Kasumi-1 (cell line): ENCODE measurements around the gene RPS6KA5.
"Not testable (repeated sequence)": the region's sequence is repeated elsewhere in the genome, so short reads cannot be mapped to it uniquely, and the experiment has no call there.

Source experiments
- DNase-seq, 2 experiments: peaks; one replicate each; lab custom pipeline; 2025; lab: John Stamatoyannopoulos, UW

The RPS6KA5 gene

GRCh38 chr14:90870950-90871604 lies 189.4 kb downstream of the RPS6KA5 start:
- DNase-seq: no peak

DNA sequence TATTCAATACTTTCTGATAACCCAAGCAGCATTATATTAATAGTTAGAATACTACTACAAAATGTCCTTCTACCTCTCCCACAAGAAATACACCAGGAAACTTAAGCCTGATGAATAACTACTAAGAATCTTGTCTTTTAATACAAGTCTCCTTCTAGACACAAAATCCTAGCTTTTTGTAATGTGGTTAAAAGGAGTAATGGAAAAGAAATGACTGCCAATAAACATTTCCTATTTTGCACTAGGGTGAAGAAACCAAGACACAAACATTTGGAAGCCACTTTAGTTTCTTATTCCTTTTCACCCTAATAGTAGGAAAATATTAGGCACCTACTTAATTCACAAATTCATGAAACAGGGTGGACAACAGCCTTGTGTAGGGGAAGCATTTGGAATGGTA lies 192.9 kb downstream of the RPS6KA5 start:
- DNase-seq: no peak

DNA sequence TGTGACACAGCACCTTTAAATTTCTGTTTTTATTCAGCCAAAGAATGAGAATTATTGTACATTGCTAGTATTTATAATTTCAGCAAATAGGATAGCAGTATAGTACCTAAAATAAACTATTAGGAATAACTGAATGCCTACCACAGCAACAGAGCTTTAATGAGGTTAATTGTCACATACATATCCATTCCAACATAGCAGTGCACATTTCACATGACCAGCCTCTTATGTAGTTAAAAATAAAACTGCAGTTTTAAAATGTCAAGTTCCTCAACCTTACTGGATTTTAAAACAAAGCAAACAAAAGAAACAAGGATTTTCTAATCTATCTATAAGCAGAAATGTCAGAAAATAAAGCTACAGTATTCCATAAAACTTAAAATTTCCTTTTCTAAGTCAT lies 193.6 kb downstream of the RPS6KA5 start:
- no peak for DNase-seq

- DNase-seq: no peak
Observed at GRCh38 chr14:90864741-90865140, 195.7 kb downstream of the RPS6KA5 start.

- peak in 1 of 2 experiments; percentile 31 for DNase-seq
Observed at GRCh38 chr14:90858511-90858910, 201.9 kb downstream of the RPS6KA5 start.

DNA sequence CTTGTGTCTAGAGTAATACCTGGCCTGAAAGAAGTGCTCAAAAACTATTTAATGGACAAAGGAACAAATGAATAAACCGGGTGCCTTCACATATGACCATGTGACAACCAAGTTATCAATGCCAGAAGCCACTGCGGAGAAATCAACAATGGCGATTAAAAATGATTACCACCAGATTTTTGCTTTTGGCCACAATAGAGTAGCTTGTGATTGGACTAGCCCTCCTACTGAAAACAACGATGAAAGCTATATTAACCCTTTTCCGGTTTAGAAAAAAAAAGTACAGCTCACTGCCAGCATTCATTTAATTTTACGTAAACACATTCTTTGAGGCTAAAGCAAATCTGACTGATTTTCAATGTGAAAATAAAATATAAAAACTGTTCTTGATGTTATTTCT lies 202.6 kb downstream of the RPS6KA5 start:
- no peak for DNase-seq

- not testable (repeated sequence) for DNase-seq
Observed at GRCh38 chr14:90856115-90856514, 204.3 kb downstream of the RPS6KA5 start.

DNA sequence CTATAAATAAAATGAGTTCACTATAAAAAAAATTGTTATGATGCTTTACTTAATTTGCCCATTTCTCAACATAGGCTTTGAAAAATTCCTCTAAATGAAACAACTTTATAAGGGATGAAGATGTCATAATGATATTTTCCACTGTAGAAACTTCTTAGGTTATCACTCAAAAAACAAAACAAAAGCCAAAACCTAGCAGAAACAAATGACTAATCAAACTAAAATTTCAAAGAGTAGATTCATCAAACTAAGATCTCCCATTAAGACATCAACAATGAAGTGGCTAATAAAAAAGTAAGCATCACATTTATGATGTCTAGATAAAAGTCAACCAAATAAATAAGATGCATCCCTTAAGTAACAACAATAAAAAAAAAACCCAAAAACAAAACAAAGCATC lies 207.3 kb downstream of the RPS6KA5 start:
- DNase-seq: no peak

DNA sequence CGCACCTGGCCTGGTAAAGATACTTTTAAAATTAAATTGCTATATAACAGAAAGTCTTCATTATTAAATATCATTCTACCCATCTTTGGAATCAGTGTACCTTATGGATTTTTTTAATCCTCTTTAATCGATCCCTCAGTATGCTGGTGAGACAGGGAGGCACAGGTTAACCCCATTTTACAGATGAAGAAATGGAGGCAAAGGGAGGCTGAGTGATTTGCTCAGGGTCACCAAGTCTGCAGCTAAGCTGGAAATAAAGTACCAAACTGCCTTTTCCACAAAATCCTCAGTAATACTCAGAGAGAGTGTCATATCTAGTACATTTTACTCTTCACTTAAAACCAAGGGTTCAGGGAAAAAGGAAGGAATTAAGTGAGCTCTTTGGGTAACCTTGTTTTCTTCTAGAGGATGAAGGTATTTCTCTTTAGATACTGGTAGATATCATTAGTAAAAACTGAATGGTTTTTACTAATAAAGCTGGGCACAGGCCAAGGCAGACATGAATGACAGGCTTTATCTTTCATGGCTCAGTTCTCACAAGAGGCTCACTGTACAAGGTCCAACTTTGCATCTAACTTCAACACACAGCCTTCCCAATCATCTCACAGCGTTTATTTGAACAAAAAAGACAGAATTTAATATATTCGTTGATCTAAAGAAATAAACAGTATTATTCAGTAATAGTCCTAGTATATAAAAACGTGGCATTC lies 209.0 kb downstream of the RPS6KA5 start:
- no peak for DNase-seq

GRCh38 chr14:90850487-90850886 lies 210.0 kb downstream of the RPS6KA5 start:
- DNase-seq: no peak

DNA sequence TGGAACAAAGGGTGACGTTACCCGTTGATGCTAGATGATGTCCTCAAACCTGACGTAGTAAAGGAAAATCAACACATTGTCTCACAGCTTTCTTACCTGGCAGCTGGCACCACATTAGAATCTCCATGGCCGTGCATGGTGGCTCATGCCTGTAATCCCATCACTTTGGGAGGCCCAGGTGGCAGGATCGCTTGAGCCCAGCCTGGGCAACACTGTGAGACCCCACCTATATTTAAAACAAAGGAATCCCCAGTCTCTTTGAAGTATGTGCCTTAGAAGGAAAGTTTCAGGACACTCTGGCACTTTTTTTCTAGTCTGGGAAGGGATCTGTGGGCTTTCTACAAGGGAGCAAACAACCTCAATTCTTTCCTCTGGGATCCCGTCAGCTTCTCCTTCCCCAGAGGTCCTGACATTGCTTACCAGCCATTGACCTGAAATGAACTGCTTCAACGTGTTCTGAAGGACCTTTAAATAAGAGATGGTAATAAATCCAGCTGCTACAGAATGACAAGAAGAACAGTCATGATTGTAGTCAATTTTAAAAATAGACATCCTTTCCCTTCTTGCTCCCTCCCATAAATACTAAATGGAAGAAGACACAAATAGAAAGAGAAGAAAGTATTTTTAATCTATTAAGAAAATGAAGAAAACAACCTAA lies 210.5 kb downstream of the RPS6KA5 start:
- DNase-seq: no peak

- no peak for DNase-seq
Observed at GRCh38 chr14:90848944-90849731, 211.3 kb downstream of the RPS6KA5 start.

- no peak for DNase-seq
Observed at GRCh38 chr14:90846511-90846910, 213.9 kb downstream of the RPS6KA5 start.

- no peak for DNase-seq
Observed at GRCh38 chr14:90844321-90844720, 216.1 kb downstream of the RPS6KA5 start.

DNA sequence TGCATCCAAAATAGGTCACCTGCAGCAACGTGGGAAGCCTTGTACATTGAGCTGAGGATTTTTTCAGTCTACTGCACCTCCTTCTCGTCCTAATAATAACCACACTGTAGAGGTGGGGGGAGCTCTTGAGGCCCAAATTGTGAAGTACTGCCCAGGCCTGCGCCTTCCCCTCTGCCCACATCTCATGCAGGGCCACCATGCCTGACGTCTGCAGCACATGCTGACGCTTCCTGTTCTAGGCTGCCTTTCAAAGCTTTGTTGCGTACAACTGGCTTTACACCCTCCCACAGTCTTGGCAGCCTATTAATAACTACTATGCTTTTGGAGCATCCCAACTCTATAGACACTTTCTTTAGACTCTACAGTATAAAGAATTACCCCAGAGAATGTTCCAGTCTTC lies 217.7 kb downstream of the RPS6KA5 start:
- DNase-seq: no peak

- not testable (repeated sequence) for DNase-seq
Observed at GRCh38 chr14:90840667-90841066, 219.8 kb downstream of the RPS6KA5 start.

DNA sequence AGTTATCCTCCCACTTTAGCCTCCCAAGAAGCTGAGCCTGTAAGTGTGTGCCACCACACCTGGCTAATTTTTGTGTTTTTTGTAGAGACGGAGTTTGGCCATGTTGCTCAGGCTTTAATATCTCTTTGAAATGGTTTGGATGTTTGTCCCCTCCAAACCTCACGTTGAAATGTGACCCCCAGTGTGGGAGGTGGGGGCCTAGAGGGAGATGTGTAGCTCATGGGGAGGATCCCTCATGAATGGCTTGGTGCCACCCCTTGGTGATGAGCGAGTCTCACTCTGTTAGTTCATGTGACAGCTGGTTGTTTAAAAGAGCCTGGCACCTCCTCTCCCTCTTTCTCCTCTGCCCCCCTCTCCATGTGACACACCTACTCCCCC lies 220.6 kb downstream of the RPS6KA5 start:
- DNase-seq: no peak

DNA sequence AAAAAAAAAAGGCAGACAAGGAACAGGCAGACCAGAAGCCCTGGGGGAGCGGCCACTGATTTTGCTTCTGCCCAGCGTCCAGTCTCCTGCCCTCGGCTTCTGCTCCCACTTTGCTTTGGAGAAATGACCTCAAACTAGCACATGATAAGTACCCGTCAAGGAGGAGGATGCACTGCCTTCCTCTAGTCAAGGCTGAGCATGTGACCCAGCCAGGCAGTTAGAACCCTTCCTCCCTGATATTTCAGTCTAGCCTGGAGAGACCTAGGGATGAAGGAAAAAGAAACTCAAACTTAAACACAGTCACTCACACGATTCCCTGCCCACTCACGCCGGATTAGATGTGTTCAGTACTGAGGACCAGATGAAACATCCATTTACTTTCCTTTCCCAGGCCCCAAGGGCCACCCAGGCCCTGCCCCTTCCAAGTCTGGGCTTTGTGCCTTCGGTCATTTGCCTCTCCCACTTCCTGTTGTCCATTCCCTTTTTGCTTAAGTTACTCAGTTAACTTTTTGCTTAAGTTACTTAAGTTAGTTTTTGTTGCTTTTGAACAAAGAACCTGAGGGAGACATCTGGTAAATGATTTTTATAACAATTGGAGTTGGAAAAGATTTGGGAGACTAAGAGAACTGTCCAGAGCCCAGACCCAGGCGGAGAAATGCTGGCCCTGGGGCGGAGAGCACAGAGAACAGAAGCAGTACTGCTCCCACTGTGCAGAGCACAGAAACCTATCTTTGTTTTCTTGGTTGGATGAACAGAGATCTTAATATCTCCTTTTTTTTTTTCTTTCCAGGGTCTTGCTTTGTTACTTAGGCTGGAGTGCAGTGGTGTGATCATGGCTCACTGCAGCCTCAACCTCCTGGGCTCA lies 221.2 kb downstream of the RPS6KA5 start:
- DNase-seq: no peak

- DNase-seq: not testable (repeated sequence)
Observed at GRCh38 chr14:90838531-90838930, 221.9 kb downstream of the RPS6KA5 start.

DNA sequence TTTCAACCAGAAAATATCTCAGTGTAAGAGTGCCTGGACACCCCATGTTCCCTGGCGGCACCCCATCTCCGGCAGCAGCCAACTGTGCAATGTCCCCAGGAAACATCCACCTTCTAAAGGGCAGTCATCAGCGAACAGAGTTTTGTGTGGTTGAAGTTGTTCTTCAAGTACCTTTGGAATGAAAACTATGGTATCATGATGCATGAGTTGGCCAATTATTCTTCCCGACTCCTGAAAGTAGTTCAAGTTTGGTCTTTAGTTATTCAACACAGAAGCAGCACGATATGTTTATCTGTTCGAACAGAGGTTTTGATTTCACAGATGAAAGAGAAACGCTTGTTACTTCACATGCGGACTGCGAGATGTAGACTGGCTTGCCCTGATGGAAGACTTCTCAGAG lies 223.1 kb downstream of the RPS6KA5 start:
- DNase-seq: no peak

GRCh38 chr14:90836692-90837063 lies 223.8 kb downstream of the RPS6KA5 start:
- DNase-seq: no peak

- DNase-seq: no peak
Observed at GRCh38 chr14:90831821-90832220, 228.6 kb downstream of the RPS6KA5 start.
